Measurements from ENCODE around the gene LRRC18.
A peak's percentile ranks its signal among the peaks of the same experiment; 100 is the strongest.

LRRC18 gene

DNA sequence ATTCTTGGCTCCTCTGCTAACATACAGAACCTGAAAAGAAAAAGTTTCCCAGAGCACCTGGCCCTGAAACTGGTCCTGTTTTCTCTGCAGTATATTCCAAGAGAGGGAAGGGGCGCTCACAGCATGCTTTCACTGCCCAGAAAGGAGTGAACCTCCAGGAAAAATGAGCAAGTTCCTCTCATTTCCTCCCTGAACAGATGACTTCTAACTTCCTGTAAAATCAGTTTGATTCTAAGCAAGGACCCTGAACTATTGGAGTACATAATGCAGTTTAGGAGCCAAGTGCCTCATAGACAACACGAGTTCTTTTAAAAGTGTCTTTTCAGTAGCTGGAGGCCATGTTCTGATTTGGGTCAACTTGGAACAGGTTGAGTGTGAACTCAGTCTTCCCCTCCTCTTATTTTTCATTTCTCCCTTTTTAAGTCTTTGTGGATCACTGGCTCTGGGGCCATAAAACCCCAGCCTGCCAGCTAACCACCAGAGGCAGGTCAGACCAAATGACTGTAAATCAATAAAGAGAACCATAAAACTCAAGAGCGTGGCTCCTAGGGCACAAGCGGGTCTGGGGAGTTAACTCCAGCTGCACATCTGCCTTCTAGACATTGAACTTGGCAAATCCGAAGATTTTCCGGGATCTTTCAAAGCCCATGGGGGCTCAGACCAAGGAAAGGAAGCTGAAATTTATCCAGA, 5.9 kb upstream of the LRRC18 start:
- H3K27ac ChIP-seq (ENCODE audit: extremely low read depth, low read depth, low read length), result no peak overlapping the region
- H3K36me3 ChIP-seq (ENCODE audit: control insufficient read depth in 2 of 2, insufficient read depth in 1 of 2, low read length in 2 of 2), result no peaks in the 10 kb centered on the region
- ChIA-PET POLR2A (no interaction called here), CTCF (no interaction called here)
- no peaks in the 10 kb centered on the region for H3K9me3 ChIP-seq (ENCODE audit: control insufficient read depth, insufficient read depth, low read depth, low read length)
- TF ChIP-seq IKZF3 (tag by site-specific recombination; IDR thresholded peaks at IDR 0.05), result peak; percentile 28; the same call in 1 of the 2 replicates
- no peak for TF ChIP-seq ZNF510 (tag by site-specific recombination; IDR thresholded peaks at IDR 0.05; ENCODE audit: insufficient replicate concordance)
- no peak for TF ChIP-seq ZNF639 (tag by site-specific recombination; IDR thresholded peaks at IDR 0.05)
- TF ChIP-seq, protein P1, sequence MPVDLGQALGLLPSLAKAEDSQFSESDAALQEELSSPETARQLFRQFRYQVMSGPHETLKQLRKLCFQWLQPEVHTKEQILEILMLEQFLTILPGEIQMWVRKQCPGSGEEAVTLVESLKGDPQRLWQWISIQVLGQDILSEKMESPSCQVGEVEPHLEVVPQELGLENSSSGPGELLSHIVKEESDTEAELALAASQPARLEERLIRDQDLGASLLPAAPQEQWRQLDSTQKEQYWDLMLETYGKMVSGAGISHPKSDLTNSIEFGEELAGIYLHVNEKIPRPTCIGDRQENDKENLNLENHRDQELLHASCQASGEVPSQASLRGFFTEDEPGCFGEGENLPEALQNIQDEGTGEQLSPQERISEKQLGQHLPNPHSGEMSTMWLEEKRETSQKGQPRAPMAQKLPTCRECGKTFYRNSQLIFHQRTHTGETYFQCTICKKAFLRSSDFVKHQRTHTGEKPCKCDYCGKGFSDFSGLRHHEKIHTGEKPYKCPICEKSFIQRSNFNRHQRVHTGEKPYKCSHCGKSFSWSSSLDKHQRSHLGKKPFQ (tag by site-specific recombination; IDR thresholded peaks at IDR 0.05), result peak; percentile 36; the same call in 1 of the 2 replicates
- TF ChIP-seq FEZF1 (tag by site-specific recombination; IDR thresholded peaks at IDR 0.05), result peak; percentile 59
- no peaks in the 10 kb centered on the region for H3K4me1 ChIP-seq (ENCODE audit: control insufficient read depth, insufficient read depth, low read length)
- H3K4me3 ChIP-seq (ENCODE audit: low read depth, low read length), result no peak overlapping the region

DNA sequence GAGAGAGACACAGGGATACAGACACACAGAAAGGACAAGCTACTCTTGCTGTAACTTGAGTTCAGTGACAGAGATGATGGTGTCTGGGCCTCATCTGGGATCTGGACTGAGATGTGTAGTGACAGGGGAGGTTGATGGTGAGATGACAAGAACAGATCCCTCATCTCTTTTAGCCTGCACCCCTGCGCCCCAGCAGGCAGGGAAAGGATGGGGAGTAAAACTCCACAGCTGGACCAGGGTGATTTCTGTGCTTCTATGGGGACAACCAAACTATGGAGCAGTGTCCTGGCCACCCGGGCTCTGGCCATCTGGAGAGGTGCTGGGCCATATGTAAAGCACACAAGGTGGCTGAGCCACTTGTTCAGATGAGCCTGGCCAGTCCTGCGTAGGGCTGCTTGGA, 4.5 kb upstream of the LRRC18 start:
- Histone ChIP-seq H3K4me3 (ENCODE audit: low read depth, low read length) (no peak overlapping the region), H3K9me3 (ENCODE audit: control insufficient read depth, insufficient read depth, low read depth, low read length) (no peaks in the 10 kb centered on the region), H3K4me1 (ENCODE audit: control insufficient read depth, insufficient read depth, low read length) (no peaks in the 10 kb centered on the region), H3K27ac (ENCODE audit: extremely low read depth, low read depth, low read length) (no peak overlapping the region), H3K36me3 (ENCODE audit: control insufficient read depth in 2 of 2, insufficient read depth in 1 of 2, low read length in 2 of 2) (no peaks in the 10 kb centered on the region)
- ChIA-PET POLR2A (no interaction called here), CTCF (no interaction called here)
- TF ChIP-seq ZNF121 (tag by site-specific recombination; IDR thresholded peaks at IDR 0.05), result no peak
- TF ChIP-seq SP2 (tag by site-specific recombination; IDR thresholded peaks at IDR 0.05), result no peak
- TF ChIP-seq ZNF169 (tag by site-specific recombination; IDR thresholded peaks at IDR 0.05), result no peak
- no peak for TF ChIP-seq HOXD13 (CRISPR knock-in tag; IDR thresholded peaks at IDR 0.05; ENCODE audit: borderline replicate concordance)
- no peak for TF ChIP-seq ZNF518A (tag by site-specific recombination; conservative IDR thresholded peaks at IDR 0.05; ENCODE audit: low read depth)
- no peak for TF ChIP-seq ZBTB48 (tag by site-specific recombination; IDR thresholded peaks at IDR 0.05)
- no peak for TF ChIP-seq ZNF621 (tag by site-specific recombination; IDR thresholded peaks at IDR 0.05)
- no peak for TF ChIP-seq ZNF701 (tag by site-specific recombination; IDR thresholded peaks at IDR 0.05)
- no peak for TF ChIP-seq ZNF214 (tag by site-specific recombination; IDR thresholded peaks at IDR 0.05; ENCODE audit: borderline replicate concordance)
- no peak for TF ChIP-seq ZBTB7A (tag by site-specific recombination; IDR thresholded peaks at IDR 0.05; ENCODE audit: low read depth)
- TF ChIP-seq, protein P2, sequence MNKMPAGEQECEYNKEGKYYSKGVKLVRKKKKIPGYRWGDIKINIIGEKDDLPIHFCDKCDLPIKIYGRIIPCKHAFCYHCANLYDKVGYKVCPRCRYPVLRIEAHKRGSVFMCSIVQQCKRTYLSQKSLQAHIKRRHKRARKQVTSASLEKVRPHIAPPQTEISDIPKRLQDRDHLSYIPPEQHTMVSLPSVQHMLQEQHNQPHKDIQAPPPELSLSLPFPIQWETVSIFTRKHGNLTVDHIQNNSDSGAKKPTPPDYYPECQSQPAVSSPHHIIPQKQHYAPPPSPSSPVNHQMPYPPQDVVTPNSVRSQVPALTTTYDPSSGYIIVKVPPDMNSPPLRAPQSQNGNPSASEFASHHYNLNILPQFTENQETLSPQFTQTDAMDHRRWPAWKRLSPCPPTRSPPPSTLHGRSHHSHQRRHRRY (tag by site-specific recombination; IDR thresholded peaks at IDR 0.05), result no peak
- TF ChIP-seq ZNF510 (tag by site-specific recombination; IDR thresholded peaks at IDR 0.05; ENCODE audit: insufficient replicate concordance), result no peak
- no peak for TF ChIP-seq YY2 (tag by site-specific recombination; IDR thresholded peaks at IDR 0.05)
- TF ChIP-seq ZNF830 (tag by site-specific recombination; IDR thresholded peaks at IDR 0.05; ENCODE audit: low read depth), result no peak
- no peak for TF ChIP-seq ZNF19 (tag by site-specific recombination; IDR thresholded peaks at IDR 0.05; ENCODE audit: low read depth)
- no peak for TF ChIP-seq ZNF24 (tag by site-specific recombination; IDR thresholded peaks at IDR 0.05)
- TF ChIP-seq, protein P3, sequence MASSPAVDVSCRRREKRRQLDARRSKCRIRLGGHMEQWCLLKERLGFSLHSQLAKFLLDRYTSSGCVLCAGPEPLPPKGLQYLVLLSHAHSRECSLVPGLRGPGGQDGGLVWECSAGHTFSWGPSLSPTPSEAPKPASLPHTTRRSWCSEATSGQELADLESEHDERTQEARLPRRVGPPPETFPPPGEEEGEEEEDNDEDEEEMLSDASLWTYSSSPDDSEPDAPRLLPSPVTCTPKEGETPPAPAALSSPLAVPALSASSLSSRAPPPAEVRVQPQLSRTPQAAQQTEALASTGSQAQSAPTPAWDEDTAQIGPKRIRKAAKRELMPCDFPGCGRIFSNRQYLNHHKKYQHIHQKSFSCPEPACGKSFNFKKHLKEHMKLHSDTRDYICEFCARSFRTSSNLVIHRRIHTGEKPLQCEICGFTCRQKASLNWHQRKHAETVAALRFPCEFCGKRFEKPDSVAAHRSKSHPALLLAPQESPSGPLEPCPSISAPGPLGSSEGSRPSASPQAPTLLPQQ (tag by site-specific recombination; IDR thresholded peaks at IDR 0.05), result no peak
- no peak for TF ChIP-seq TRIM28 (IDR thresholded peaks at IDR 0.05; ENCODE audit: borderline replicate concordance, low read length)

Measured in HEK293 (cell line).